Liver (tissue), 3 donors: Measurements from ENCODE around the gene ERBB4.

Source experiments
- EGR1 ChIP-seq, 2 donors: IDR thresholded peaks; 2 replicates each; pipeline ENCODE4 v1.6.1; 2016 to 2018; ENCODE audit warnings: antibody characterized with exemption in 2 of 2, low read depth in 2 of 2
- FOXA1 ChIP-seq: IDR thresholded peaks from 2 replicates; pipeline ENCODE4 v1.6.1; 2016; ENCODE audit warnings: antibody characterized with exemption
- GABPA ChIP-seq, 2 donors: IDR thresholded peaks in 1 of 2; conservative IDR thresholded peaks in 1 of 2; 2 replicates each; pipeline ENCODE4 v1.6.1; 2016; ENCODE audit warnings: antibody characterized with exemption in 2 of 2, mild to moderate bottlenecking in 1 of 2, moderate library complexity in 1 of 2
- JUND ChIP-seq, 2 donors: IDR thresholded peaks; 2 replicates each; pipeline ENCODE4 v1.6.1; 2016; ENCODE audit warnings: antibody characterized with exemption in 2 of 2
- RAD21 ChIP-seq, 2 donors: IDR thresholded peaks; 2 replicates each; pipeline ENCODE4 v1.6.1; 2016; ENCODE audit warnings: antibody characterized with exemption in 2 of 2, mild to moderate bottlenecking in 2 of 2
- TAF1 ChIP-seq: conservative IDR thresholded peaks from 2 replicates; pipeline ENCODE4 v1.6.1; 2016; ENCODE audit warnings: antibody characterized with exemption, mild to moderate bottlenecking
- YY1 ChIP-seq: IDR thresholded peaks from 2 replicates; pipeline ENCODE4 v1.6.1; 2016; ENCODE audit warnings: antibody characterized with exemption, mild to moderate bottlenecking
- TF ChIP-seq, protein P1 (sequence below): fragments of 150-350 bp; IDR thresholded peaks from 2 replicates; pipeline ENCODE4 v1.5.1; 2017; ENCODE audit warnings: improper control_type of control experiment, low read depth, low read length; ENCODE audit not compliant: missing input control
- TF ChIP-seq, protein P2 (sequence below): IDR thresholded peaks from 2 replicates; pipeline ENCODE4 v1.6.1; 2016; ENCODE audit warnings: antibody characterized with exemption
- TF ChIP-seq, protein P3 (sequence below): IDR thresholded peaks from 2 replicates; pipeline ENCODE4 v1.6.1; 2016; ENCODE audit warnings: antibody characterized with exemption
- TF ChIP-seq, protein P4 (sequence below): IDR thresholded peaks from 2 replicates; pipeline ENCODE4 v1.6.1; 2016; ENCODE audit warnings: antibody characterized with exemption, mild to moderate bottlenecking
- TF ChIP-seq, protein P5 (sequence below): IDR thresholded peaks from 2 replicates; pipeline ENCODE4 v1.6.1; 2016; ENCODE audit warnings: antibody characterized with exemption
- donor health status: healthy.
- donor health status: healthy.

DNA sequence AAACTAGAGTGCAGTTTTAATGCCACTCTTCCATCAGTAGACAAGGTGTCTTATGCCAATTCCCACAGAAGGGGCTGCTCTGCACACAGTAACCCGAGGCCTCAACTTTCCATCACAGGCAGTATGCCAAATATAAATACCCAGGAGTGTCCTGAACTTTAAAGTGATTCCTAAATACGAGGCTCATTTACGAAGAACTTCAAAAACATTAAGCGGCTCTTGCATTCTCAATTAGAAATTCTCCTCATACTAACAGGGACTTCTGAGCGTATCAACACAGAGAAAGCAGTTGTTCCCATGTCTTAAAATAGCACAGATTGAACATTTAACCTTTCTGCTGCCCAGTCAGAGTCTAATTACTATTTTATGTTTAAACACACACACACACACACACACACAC lies 638.6 kb downstream of the ERBB4 start:
- TF ChIP-seq YY1 = no peak
- TF ChIP-seq, protein P1, sequence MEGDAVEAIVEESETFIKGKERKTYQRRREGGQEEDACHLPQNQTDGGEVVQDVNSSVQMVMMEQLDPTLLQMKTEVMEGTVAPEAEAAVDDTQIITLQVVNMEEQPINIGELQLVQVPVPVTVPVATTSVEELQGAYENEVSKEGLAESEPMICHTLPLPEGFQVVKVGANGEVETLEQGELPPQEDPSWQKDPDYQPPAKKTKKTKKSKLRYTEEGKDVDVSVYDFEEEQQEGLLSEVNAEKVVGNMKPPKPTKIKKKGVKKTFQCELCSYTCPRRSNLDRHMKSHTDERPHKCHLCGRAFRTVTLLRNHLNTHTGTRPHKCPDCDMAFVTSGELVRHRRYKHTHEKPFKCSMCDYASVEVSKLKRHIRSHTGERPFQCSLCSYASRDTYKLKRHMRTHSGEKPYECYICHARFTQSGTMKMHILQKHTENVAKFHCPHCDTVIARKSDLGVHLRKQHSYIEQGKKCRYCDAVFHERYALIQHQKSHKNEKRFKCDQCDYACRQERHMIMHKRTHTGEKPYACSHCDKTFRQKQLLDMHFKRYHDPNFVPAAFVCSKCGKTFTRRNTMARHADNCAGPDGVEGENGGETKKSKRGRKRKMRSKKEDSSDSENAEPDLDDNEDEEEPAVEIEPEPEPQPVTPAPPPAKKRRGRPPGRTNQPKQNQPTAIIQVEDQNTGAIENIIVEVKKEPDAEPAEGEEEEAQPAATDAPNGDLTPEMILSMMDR = no peak
- TF ChIP-seq, protein P2, sequence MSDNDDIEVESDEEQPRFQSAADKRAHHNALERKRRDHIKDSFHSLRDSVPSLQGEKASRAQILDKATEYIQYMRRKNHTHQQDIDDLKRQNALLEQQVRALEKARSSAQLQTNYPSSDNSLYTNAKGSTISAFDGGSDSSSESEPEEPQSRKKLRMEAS = no peak
- TF ChIP-seq FOXA1 = no peak
- no peak for TF ChIP-seq GABPA (IDR thresholded peaks at IDR 0.05 in 1 of 2, conservative IDR thresholded peaks at IDR 0.05 in 1 of 2)
- no peak for TF ChIP-seq TAF1
- TF ChIP-seq JUND (IDR thresholded peaks at IDR 0.05) = no peak
- TF ChIP-seq, protein P3, sequence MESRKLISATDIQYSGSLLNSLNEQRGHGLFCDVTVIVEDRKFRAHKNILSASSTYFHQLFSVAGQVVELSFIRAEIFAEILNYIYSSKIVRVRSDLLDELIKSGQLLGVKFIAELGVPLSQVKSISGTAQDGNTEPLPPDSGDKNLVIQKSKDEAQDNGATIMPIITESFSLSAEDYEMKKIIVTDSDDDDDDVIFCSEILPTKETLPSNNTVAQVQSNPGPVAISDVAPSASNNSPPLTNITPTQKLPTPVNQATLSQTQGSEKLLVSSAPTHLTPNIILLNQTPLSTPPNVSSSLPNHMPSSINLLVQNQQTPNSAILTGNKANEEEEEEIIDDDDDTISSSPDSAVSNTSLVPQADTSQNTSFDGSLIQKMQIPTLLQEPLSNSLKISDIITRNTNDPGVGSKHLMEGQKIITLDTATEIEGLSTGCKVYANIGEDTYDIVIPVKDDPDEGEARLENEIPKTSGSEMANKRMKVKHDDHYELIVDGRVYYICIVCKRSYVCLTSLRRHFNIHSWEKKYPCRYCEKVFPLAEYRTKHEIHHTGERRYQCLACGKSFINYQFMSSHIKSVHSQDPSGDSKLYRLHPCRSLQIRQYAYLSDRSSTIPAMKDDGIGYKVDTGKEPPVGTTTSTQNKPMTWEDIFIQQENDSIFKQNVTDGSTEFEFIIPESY = no peak
- TF ChIP-seq, protein P4, sequence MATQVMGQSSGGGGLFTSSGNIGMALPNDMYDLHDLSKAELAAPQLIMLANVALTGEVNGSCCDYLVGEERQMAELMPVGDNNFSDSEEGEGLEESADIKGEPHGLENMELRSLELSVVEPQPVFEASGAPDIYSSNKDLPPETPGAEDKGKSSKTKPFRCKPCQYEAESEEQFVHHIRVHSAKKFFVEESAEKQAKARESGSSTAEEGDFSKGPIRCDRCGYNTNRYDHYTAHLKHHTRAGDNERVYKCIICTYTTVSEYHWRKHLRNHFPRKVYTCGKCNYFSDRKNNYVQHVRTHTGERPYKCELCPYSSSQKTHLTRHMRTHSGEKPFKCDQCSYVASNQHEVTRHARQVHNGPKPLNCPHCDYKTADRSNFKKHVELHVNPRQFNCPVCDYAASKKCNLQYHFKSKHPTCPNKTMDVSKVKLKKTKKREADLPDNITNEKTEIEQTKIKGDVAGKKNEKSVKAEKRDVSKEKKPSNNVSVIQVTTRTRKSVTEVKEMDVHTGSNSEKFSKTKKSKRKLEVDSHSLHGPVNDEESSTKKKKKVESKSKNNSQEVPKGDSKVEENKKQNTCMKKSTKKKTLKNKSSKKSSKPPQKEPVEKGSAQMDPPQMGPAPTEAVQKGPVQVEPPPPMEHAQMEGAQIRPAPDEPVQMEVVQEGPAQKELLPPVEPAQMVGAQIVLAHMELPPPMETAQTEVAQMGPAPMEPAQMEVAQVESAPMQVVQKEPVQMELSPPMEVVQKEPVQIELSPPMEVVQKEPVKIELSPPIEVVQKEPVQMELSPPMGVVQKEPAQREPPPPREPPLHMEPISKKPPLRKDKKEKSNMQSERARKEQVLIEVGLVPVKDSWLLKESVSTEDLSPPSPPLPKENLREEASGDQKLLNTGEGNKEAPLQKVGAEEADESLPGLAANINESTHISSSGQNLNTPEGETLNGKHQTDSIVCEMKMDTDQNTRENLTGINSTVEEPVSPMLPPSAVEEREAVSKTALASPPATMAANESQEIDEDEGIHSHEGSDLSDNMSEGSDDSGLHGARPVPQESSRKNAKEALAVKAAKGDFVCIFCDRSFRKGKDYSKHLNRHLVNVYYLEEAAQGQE = no peak
- TF ChIP-seq, protein P5, sequence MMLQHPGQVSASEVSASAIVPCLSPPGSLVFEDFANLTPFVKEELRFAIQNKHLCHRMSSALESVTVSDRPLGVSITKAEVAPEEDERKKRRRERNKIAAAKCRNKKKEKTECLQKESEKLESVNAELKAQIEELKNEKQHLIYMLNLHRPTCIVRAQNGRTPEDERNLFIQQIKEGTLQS = no peak
- no peak for TF ChIP-seq RAD21 (IDR thresholded peaks at IDR 0.05)
- no peak for TF ChIP-seq EGR1 (IDR thresholded peaks at IDR 0.05; ENCODE audit: low read depth in 2 of 2)
